BJ (cell line): ENCODE results near the gene DGLUCY. TPM values are rescaled to one million over a fixed set of nuclear protein-coding genes. Genes with fewer than 3 reads are reported as not detected.
"Not testable (repeated sequence)": the region's sequence is repeated elsewhere in the genome, so short reads cannot be mapped to it uniquely, and the experiment has no call there.

ENCODE experiments used
- CTCF ChIA-PET: fragments of 350-600 bp; formaldehyde crosslinking; extraction: SDS; loops from one replicate; lab custom pipeline; 2021; ENCODE audit warnings: antibody characterized with exemption, inconsistent platforms; lab: Yijun Ruan, JAX
- POLR2A ChIA-PET: fragments of 300-600 bp; sonication (Branson Sonifier 250); formaldehyde crosslinking; extraction: SDS; loops from one replicate; lab custom pipeline; 2021; ENCODE audit warnings: antibody characterized with exemption; lab: Charles Lee
- DNase-seq: peaks from one replicate; pipeline ENCODE4 v3.0.0-alpha.2; 2011; ENCODE audit warnings: low read depth
- H3K27me3 ChIP-seq: 2 replicates; pipeline ENCODE4 v1.6.0; 2011; ENCODE audit warnings: low read length; ENCODE audit not compliant: control insufficient read depth, insufficient read depth
- H3K36me3 ChIP-seq: 2 replicates; pipeline ENCODE4 v1.5.1; 2011; ENCODE audit warnings: low read length; ENCODE audit not compliant: control insufficient read depth, insufficient read depth
- H3K4me3 ChIP-seq: 2 replicates; pipeline ENCODE4 v1.5.1; 2011; ENCODE audit warnings: low read depth, mild to moderate bottlenecking, control low read depth, low read length
- polyA plus RNA-seq: library from polyadenylated mRNA; depleted of rRNA; stranded (reverse); fragments of >200 nt; gene quantifications from 2 replicates; pipeline ENCODE4 v1.2.3, GENCODE V29; 2011
- TF ChIP-seq, protein P1 (sequence below): IDR thresholded peaks from 2 replicates; pipeline ENCODE4 v1.5.1; 2011; ENCODE audit warnings: low read depth, mild to moderate bottlenecking, control low read depth, inconsistent platforms, low read length, moderate library complexity; ENCODE audit not compliant: insufficient read depth

The DGLUCY gene
- polyA plus RNA-seq, 1 experiment: 18.9 TPM

DNA sequence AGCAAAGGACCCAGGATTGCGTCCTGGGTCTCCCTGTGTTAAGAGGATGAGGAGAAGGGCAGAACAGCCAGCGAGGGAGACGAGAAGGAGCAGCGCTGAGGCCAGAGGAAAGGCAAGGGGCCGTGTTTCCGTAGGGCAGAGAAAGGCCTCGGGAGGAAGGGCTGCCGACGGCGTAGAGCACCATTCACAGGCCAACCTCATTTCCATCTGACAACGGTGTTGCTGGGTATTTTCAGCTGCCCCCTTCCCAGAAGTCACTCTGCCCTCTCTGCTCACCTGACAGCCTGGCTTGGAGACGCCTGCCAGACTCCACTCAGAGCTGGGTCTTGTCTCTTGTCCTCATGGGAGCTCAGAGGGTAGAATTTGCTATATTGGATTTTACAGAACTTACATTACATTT is 79.2 kb downstream of the DGLUCY start:
- H3K27me3 ChIP-seq: no peaks in the 10 kb centered on the region
- DNase-seq: no peak
- ChIA-PET POLR2A (no interaction called here), CTCF (no interaction called here)
- peaks cover 6% of the 10 kb centered on the region for H3K36me3 ChIP-seq
- TF ChIP-seq, protein P1, sequence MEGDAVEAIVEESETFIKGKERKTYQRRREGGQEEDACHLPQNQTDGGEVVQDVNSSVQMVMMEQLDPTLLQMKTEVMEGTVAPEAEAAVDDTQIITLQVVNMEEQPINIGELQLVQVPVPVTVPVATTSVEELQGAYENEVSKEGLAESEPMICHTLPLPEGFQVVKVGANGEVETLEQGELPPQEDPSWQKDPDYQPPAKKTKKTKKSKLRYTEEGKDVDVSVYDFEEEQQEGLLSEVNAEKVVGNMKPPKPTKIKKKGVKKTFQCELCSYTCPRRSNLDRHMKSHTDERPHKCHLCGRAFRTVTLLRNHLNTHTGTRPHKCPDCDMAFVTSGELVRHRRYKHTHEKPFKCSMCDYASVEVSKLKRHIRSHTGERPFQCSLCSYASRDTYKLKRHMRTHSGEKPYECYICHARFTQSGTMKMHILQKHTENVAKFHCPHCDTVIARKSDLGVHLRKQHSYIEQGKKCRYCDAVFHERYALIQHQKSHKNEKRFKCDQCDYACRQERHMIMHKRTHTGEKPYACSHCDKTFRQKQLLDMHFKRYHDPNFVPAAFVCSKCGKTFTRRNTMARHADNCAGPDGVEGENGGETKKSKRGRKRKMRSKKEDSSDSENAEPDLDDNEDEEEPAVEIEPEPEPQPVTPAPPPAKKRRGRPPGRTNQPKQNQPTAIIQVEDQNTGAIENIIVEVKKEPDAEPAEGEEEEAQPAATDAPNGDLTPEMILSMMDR: no peak
- H3K4me3 ChIP-seq: no peak overlapping the region

DNA sequence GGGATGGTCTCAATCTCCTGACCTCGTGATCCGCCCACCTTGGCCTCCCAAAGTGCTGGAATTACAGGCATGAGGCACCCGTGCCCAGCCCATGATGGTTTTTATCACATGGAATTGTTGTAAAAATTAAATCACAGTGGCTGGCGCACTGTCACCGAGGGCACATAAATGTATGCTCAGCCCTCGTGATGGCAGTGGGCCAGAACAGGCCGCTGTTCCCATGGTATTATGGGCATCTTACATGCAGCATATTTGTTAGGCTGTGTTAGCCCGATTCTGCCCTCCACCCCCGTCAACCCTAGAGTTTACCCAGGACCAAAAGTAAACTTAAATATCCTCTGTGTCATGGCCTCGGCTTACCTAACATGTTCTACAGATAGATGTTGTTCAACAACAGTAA is 82.0 kb downstream of the DGLUCY start:
- CTCF ChIA-PET: no interaction called here
- Histone ChIP-seq H3K4me3 (no peak overlapping the region), H3K36me3 (peaks cover 6% of the 10 kb centered on the region), H3K27me3 (no peaks in the 10 kb centered on the region)
- no peak for DNase-seq
- POLR2A ChIA-PET: no interaction called here
- TF ChIP-seq, protein P1: no peak

DNA sequence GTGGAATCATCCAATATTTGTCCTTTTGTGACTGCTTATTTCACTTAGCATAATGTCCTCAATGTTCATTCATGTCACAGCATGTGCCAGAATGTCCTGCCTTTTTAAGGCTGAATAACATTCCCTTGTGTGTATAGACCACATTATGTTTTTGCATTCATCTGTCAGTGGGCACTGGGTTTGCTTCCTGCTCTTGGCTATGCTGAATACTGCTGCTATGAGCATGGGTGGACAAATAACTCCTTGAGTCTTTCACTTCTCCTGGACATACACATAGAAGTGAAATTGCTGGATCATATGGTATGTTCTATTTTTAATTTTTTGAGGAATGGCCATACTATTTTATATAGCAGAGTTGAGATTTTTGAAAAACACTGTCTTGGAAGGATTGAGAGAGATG is 83.8 kb downstream of the DGLUCY start:
- TF ChIP-seq, protein P1: no peak
- ChIA-PET CTCF (interaction anchor here (0.6 kb wide), 1 partner anchor 25 kb away, joined by 3 read pairs; no protein-coding TSS in a partner anchor), POLR2A (no interaction called here)
- Histone ChIP-seq H3K4me3 (no peak overlapping the region), H3K27me3 (no peaks in the 10 kb centered on the region), H3K36me3 (peaks cover 8% of the 10 kb centered on the region)
- DNase-seq: no peak

DNA sequence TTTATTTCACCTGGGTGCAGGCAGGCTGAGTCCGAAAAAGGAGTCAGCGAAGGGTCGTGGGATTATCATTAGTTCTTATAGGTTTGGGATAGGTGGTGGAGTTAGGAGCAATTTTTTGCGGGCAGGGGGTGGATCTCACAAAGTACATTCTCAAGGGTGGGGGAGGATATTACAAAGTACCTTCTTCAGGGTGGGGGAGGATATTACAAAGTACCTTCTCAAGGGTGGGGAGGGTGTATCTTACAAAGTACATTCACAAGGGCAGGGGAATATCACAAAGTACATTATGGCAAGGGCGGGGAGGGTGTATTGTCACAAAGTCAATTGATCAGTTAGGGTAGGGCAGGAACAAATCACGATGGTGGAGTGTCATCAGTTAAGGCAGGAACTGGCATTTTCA is 86.9 kb downstream of the DGLUCY start:
- POLR2A ChIA-PET, H3K27me3 ChIP-seq, H3K4me3 ChIP-seq, DNase-seq, H3K36me3 ChIP-seq: not testable (repeated sequence)
- CTCF ChIA-PET: interaction anchor here (0.6 to 1.3 kb wide), 2 partner anchors 15 to 85 kb away, joined by 3 read pairs; no protein-coding TSS in a partner anchor

DNA sequence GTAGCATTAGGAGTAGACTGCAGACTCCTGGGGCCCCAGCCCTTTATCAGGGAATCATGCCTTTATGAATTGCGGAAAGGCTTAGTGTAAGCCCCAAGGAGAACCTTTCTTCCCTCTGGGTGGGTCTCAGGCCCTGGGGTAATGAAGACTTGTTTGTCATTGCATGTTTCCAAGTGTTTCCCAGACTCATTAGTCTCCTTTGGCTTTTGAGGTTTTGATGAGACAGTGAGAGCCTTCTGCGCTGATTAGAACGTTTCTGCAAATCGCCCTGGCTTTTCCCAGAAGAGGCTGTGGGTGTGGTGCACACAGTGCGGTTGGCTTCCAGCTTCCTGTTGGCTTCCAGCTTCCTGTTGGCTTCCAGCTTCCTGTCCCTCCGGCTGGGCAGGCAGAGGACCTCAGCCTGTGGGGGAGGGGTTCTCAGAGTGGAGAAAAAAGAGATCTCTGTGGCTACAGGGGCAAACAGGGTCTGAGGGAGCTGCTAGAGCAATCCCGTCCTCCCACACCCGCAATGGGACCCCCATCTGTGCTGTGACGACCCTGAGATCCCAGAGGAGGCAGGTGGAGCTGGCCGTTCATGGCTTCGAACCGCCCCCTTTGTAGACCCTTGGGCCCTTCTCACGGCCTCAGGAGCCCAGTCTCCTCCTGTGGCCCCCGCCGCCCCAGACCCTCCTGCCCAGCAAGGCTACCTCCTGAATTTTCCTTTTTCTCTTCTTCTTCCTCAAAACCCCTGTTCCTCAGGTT is 88.5 kb downstream of the DGLUCY start:
- no peak overlapping the region for H3K4me3 ChIP-seq
- H3K27me3 ChIP-seq: no peaks in the 10 kb centered on the region
- no peak for DNase-seq
- H3K36me3 ChIP-seq: peaks cover 5% of the 10 kb centered on the region
- TF ChIP-seq, protein P1: no peak
- ChIA-PET POLR2A (no interaction called here), CTCF (interaction anchor here (1.3 kb wide), 1 partner anchor 14 kb away, joined by 3 read pairs; no protein-coding TSS in a partner anchor)
